HCT116 (cell line): Measurements from ENCODE around the gene CLDN1.

Experiments
- CEBPB ChIP-seq: IDR thresholded peaks from 2 replicates; pipeline ENCODE4 v1.6.1; 2012; ENCODE audit warnings: low read depth
- CTCF ChIP-seq, 3 experiments: fragments of 200-600 bp in 1 of 3; sonication (generic) in 1 of 3; IDR thresholded peaks in 2 of 3; conservative IDR thresholded peaks in 1 of 3; 2 replicates each; pipeline ENCODE4 v1.5.1; 2012 to 2017; ENCODE audit warnings: low read depth in 2 of 3, low read length in 2 of 3, antibody characterized with exemption in 1 of 3, borderline replicate concordance in 1 of 3, control low read depth in 1 of 3, mild to moderate bottlenecking in 1 of 3, mixed read lengths in 1 of 3, mixed run types in 1 of 3, moderate library complexity in 1 of 3; ENCODE audit not compliant: insufficient read depth in 1 of 3
- EZH2 ChIP-seq: fragments of 200-600 bp; sonication (generic); IDR thresholded peaks from 2 replicates; pipeline ENCODE4 v1.6.1; 2017; ENCODE audit warnings: antibody characterized with exemption, mixed run types
- MAX ChIP-seq: IDR thresholded peaks from 2 replicates; pipeline ENCODE4 v1.6.1; 2012
- POLR2A ChIP-seq: IDR thresholded peaks from 2 replicates; pipeline ENCODE4 v1.7.0; 2011; ENCODE audit warnings: borderline replicate concordance; ENCODE audit not compliant: insufficient read depth, insufficient read length; ENCODE audit errors: extremely low read depth
- RAD21 ChIP-seq: IDR thresholded peaks from 2 replicates; pipeline ENCODE4 v1.6.1; 2012; ENCODE audit warnings: low read depth, mild to moderate bottlenecking
- REST ChIP-seq: IDR thresholded peaks from 2 replicates; pipeline ENCODE4 v1.6.1; 2012; ENCODE audit warnings: low read depth
- SP1 ChIP-seq: IDR thresholded peaks from 2 replicates; pipeline ENCODE4 v1.6.1; 2012; ENCODE audit warnings: low read depth
- SRF ChIP-seq: IDR thresholded peaks from 2 replicates; pipeline ENCODE4 v1.6.1; 2012; ENCODE audit warnings: low read depth
- TCF7L2 ChIP-seq: IDR thresholded peaks from 2 replicates; pipeline ENCODE4 v1.7.0; 2011; ENCODE audit warnings: borderline replicate concordance, inconsistent platforms; ENCODE audit not compliant: insufficient read depth, insufficient read length; ENCODE audit errors: extremely low read depth
- ZNF274 ChIP-seq: fragments of 200-500 bp; sonication (Bioruptor generic); IDR thresholded peaks from 2 replicates; pipeline ENCODE4 v1.6.1; 2014; ENCODE audit warnings: mild to moderate bottlenecking, low read depth, low read length, inconsistent platforms

- TF ChIP-seq CTCF (IDR thresholded peaks at IDR 0.05 in 2 of 3, conservative IDR thresholded peaks at IDR 0.05 in 1 of 3; ENCODE audit: borderline replicate concordance in 1 of 3, insufficient read depth in 1 of 3, low read depth in 2 of 3, low read length in 2 of 3): peak in 2 of 3 experiments; percentile 25 to 46; a peak in 3 of 6 replicates
- no peak for TF ChIP-seq EZH2
- TF ChIP-seq CEBPB: no peak
- no peak for TF ChIP-seq MAX
- no peak for TF ChIP-seq REST
- no peak for TF ChIP-seq POLR2A
- TF ChIP-seq SRF: no peak
- TF ChIP-seq RAD21: peak; percentile 27; the same call in 1 of the 2 replicates
- TF ChIP-seq TCF7L2: no peak
- TF ChIP-seq SP1: no peak
- TF ChIP-seq ZNF274: no peak
These were observed 16.9 kb upstream of the CLDN1 start for GRCh38 chr3:190339130-190339529.
